Lower lobe of right lung (tissue), 2 donors: Measurements from ENCODE around the gene PRSS50. TPM values are rescaled to one million over a fixed set of nuclear protein-coding genes. Genes with fewer than 3 reads are reported as not detected.
A peak's percentile ranks its signal among the peaks of the same experiment; 100 is the strongest.
"Not testable (repeated sequence)": the region's sequence is repeated elsewhere in the genome, so short reads cannot be mapped to it uniquely, and the experiment has no call there.

Experiments used
- ATAC-seq, 2 donors: fragments of 200-7000 bp; cut with Tn5 transposase; one replicate each; pipeline ENCODE4 v1.9.1; 2020 to 2022; ENCODE audit warnings: mild to moderate bottlenecking in 2 of 2, moderate library complexity in 2 of 2
- DNase-seq: peaks from one replicate; pipeline ENCODE4 v3.0.0-alpha.2; 2020
- H3K27ac ChIP-seq: fragments of 200-600 bp; one replicate; pipeline ENCODE4 v1.8.0; 2022
- H3K27me3 ChIP-seq: fragments of 200-600 bp; one replicate; pipeline ENCODE4 v1.8.0; 2022; ENCODE audit warnings: low read depth
- H3K36me3 ChIP-seq: fragments of 200-600 bp; one replicate; pipeline ENCODE4 v1.8.0; 2022; ENCODE audit warnings: mild to moderate bottlenecking
- H3K4me1 ChIP-seq: fragments of 200-600 bp; one replicate; pipeline ENCODE4 v1.8.0; 2022
- H3K4me3 ChIP-seq: fragments of 200-600 bp; one replicate; pipeline ENCODE4 v1.8.0; 2022; ENCODE audit warnings: mild to moderate bottlenecking
- H3K9me3 ChIP-seq: fragments of 200-600 bp; one replicate; pipeline ENCODE4 v1.8.0; 2022
- CTCF ChIP-seq: fragments of 200-600 bp; IDR thresholded peaks from one replicate; pipeline ENCODE4 v1.8.0; 2022; ENCODE audit warnings: antibody characterized with exemption, mild to moderate bottlenecking
- intact Hi-C: fragments of 100-400 bp; cut with DNase I; formaldehyde crosslinking; loops from one replicate; pipeline ENCODE4 v1.11.0; 2022
- total RNA-seq: library from RNA; stranded (reverse); fragmentation: NEBNext Ultra II Directional; extraction: Animal tissue kit (Norgen Biotek cat#: 25700); gene quantifications from one replicate; pipeline ENCODE4 v1.2.1, GENCODE V29; 2021
- donor health status: DM: no; HTN: yes; CAD: no; lungs with severe emphysema.

The PRSS50 gene
- total RNA-seq, 1 donor from 2014 or later: 0.41 TPM

- no peaks in the 10 kb centered on the region for H3K9me3 ChIP-seq
- no peak for TF ChIP-seq CTCF
- no peak overlapping the region for H3K4me3 ChIP-seq
- no peak overlapping the region for H3K27ac ChIP-seq
- DNase-seq (no peak), ATAC-seq (no peak)
- no peaks in the 10 kb centered on the region for H3K36me3 ChIP-seq
- no peaks in the 10 kb centered on the region for H3K4me1 ChIP-seq
- intact Hi-C loops: no loop called here
- H3K27me3 ChIP-seq: no peaks in the 10 kb centered on the region
Observed at GRCh38 chr3:46742992-46743585, 25.4 kb upstream of the PRSS50 start.

- H3K36me3 ChIP-seq, H3K4me3 ChIP-seq, H3K4me1 ChIP-seq, H3K27ac ChIP-seq, DNase-seq, intact Hi-C loops, H3K9me3 ChIP-seq, H3K27me3 ChIP-seq, ATAC-seq: not testable (repeated sequence)
Observed at GRCh38 chr3:46739565-46739964, 21.9 kb upstream of the PRSS50 start.

GRCh38 chr3:46737329-46737731, 19.7 kb upstream of the PRSS50 start:
- Histone ChIP-seq H3K9me3 (no peaks in the 10 kb centered on the region), H3K4me3 (no peak overlapping the region), H3K27ac (no peak overlapping the region), H3K36me3 (no peaks in the 10 kb centered on the region), H3K27me3 (peaks cover 5% of the 10 kb centered on the region), H3K4me1 (no peaks in the 10 kb centered on the region)
- no peak for ATAC-seq
- DNase-seq: no peak
- no peak for TF ChIP-seq CTCF
- intact Hi-C loops: no loop called here

GRCh38 chr3:46736006-46736872, 18.6 kb upstream of the PRSS50 start:
- Histone ChIP-seq H3K9me3 (no peaks in the 10 kb centered on the region), H3K27ac (no peak overlapping the region), H3K4me1 (no peaks in the 10 kb centered on the region), H3K27me3 (peaks cover 5% of the 10 kb centered on the region), H3K4me3 (no peak overlapping the region), H3K36me3 (no peaks in the 10 kb centered on the region)
- peak in 1 of 2 donors; percentile 25 for ATAC-seq
- intact Hi-C loops: no loop called here
- no peak for DNase-seq
- TF ChIP-seq CTCF: no peak

- Histone ChIP-seq H3K27ac (no peak overlapping the region), H3K36me3 (no peaks in the 10 kb centered on the region), H3K4me1 (no peaks in the 10 kb centered on the region), H3K9me3 (no peaks in the 10 kb centered on the region), H3K4me3 (no peak overlapping the region), H3K27me3 (peaks cover 5% of the 10 kb centered on the region)
- TF ChIP-seq CTCF: no peak
- ATAC-seq (no peak), DNase-seq (no peak)
- intact Hi-C loops: no loop called here
Observed at GRCh38 chr3:46734773-46735172, 17.1 kb upstream of the PRSS50 start.
